ENCODE results near the gene PTPN23.

- no peak for TF ChIP-seq CTCF (IDR thresholded peaks at IDR 0.05)
- TF ChIP-seq POLR2A (IDR thresholded peaks at IDR 0.05) = no peak
Measured at GRCh38 chr3:47344971-47345370, 35.9 kb upstream of the PTPN23 start.

All from right lobe of liver (tissue), 4 donors.